GM19035 (cell line): ENCODE data around the gene MPND.

Source experiments
- ATAC-seq: cut with Tn5 transposase; IDR thresholded peaks from one replicate; pipeline ENCODE4 v1.9.1; 2021; ENCODE audit not compliant: unreplicated experiment

MPND gene

GRCh38 chr19:4400135-4400936 is 57.0 kb downstream of the MPND start, which contains the start of gene SH3GL1:
SH3GL1 (minus strand) TSS chr19:4400547; CDS start chr19:4400368, 179 bp downstream.
- ATAC-seq = peak; percentile 66

GRCh38 chr19:4401769-4402170 is 58.4 kb downstream of the MPND start:
- no peak for ATAC-seq

- peak; percentile 80 for ATAC-seq
Measured at GRCh38 chr19:4402171-4403004, 59.0 kb downstream of the MPND start, which contains the start of gene CHAF1A. CHAF1A (plus strand) TSS chr19:4402640; CDS start chr19:4402763, 123 bp downstream.

- no peak for ATAC-seq
Measured at GRCh38 chr19:4403005-4403761, 59.8 kb downstream of the MPND start.

- no peak for ATAC-seq
Measured at GRCh38 chr19:4405977-4406376, 62.6 kb downstream of the MPND start.

GRCh38 chr19:4406626-4407025 is 63.3 kb downstream of the MPND start:
- ATAC-seq = no peak

GRCh38 chr19:4409123-4409933 is 66.0 kb downstream of the MPND start:
- no peak for ATAC-seq
